Measurements from ENCODE around the gene DUSP15. TPM values are rescaled to one million over a fixed set of nuclear protein-coding genes. Genes with fewer than 3 reads are reported as not detected.

The DUSP15 gene
- total RNA-seq, 4 donors from 2014 or later: 0.49 to 1.2 TPM; not detected in 2

DNA sequence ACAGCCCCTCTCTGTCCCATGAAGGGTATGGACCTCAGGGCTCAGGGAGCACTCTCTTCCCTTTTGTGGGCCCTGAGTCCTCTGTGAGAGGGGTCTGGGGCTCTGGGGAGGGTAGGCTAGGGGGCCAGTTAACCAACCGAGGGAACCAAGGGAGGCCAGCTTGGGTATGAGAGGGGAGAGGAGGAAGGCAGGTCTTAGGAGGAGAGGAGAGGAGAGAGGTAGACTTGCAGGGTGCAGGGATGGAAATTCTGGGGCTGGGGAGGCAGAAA, 720 bp downstream of the DUSP15 start:
- TF ChIP-seq, protein P1, sequence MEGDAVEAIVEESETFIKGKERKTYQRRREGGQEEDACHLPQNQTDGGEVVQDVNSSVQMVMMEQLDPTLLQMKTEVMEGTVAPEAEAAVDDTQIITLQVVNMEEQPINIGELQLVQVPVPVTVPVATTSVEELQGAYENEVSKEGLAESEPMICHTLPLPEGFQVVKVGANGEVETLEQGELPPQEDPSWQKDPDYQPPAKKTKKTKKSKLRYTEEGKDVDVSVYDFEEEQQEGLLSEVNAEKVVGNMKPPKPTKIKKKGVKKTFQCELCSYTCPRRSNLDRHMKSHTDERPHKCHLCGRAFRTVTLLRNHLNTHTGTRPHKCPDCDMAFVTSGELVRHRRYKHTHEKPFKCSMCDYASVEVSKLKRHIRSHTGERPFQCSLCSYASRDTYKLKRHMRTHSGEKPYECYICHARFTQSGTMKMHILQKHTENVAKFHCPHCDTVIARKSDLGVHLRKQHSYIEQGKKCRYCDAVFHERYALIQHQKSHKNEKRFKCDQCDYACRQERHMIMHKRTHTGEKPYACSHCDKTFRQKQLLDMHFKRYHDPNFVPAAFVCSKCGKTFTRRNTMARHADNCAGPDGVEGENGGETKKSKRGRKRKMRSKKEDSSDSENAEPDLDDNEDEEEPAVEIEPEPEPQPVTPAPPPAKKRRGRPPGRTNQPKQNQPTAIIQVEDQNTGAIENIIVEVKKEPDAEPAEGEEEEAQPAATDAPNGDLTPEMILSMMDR (IDR thresholded peaks at IDR 0.05; ENCODE audit: low read depth): no peak

DNA sequence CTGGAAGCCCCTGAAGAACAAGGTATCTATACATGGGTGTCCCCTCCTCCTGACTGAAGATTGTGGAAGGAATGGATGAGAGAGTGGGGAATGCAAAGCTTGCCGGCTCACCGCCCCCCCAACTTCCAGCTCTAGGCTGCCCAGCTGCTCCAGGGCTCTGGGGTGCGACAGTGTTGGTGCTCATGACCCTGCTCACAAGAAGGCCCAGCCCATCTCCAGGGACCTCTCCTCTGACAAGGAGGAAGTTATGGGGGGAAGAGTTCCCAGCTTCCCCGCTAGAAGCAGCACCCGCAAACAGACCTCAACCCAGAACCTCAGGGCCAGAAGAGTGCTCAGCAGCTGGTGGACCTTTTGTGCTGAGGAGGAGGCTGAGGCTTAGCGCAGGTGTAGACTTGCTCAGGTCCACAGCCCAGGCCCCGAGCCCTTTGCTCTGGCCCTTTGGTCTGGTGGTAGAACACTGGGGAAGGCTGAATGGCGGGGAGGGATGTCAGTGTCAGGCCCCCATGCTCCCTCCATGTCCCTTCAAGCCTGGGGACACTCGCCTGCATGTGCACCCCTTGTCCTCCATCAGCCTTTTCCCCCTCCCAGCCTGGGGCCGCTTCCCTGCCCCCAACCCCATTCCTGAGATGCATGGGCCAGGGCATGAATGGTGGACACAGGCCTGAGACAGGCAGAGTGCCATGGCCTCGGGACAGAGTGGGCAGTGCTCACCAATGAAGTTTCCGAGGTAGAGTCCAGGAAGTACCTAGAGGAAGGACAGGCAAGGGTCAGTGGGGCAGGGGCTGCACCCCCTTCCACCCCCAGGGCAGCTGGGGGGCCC, 1.3 kb downstream of the DUSP15 start:
- TF ChIP-seq, protein P1 (IDR thresholded peaks at IDR 0.05; ENCODE audit: low read depth): no peak

GRCh38 chr20:31866221-31866620, 4.1 kb downstream of the DUSP15 start:
- TF ChIP-seq, protein P1 (IDR thresholded peaks at IDR 0.05; ENCODE audit: low read depth): no peak

GRCh38 chr20:31864521-31865400, 5.6 kb downstream of the DUSP15 start:
- TF ChIP-seq, protein P1 (IDR thresholded peaks at IDR 0.05; ENCODE audit: low read depth): no peak

DNA sequence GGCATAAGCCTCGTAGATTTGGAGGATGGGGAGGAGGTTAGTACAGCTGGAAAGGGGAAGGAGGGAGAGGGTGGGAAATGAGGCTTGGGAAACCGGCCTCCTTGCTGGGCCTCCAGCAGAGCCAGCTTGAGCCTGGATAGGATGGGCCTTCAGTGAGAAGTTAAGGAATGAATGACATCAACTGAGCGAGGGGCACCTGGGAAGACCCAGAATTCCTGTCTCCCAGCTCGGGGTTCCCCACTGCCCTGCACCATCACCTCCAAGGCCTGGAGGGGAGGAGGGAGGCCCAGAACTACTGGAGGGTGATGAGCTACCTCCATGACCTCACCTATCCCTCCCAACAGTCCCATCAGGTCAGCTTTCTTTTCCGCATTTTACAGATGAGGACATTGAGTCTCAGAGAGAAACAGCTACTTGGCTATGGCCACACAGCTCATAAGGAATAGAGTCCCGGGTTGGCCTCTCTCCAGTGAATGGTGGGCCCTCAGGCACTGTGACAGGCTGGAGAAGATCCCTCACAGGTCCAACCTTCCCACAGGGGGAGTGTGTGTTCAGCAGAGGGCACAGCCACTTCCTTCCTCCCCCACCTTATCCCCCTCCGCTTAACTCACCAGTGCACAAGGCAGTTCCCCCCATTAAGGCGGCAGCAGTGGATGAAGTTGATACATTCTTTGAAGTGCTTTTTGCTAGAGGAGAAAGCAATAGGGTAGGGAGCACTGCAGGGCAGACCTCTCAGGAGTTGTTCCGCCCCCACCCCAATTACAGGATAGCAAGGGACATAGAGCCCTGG, 6.8 kb downstream of the DUSP15 start:
- TF ChIP-seq, protein P1 (IDR thresholded peaks at IDR 0.05; ENCODE audit: low read depth): no peak

- TF ChIP-seq, protein P1 (IDR thresholded peaks at IDR 0.05; ENCODE audit: low read depth): no peak
These were observed 7.8 kb downstream of the DUSP15 start for GRCh38 chr20:31862506-31862905.

DNA sequence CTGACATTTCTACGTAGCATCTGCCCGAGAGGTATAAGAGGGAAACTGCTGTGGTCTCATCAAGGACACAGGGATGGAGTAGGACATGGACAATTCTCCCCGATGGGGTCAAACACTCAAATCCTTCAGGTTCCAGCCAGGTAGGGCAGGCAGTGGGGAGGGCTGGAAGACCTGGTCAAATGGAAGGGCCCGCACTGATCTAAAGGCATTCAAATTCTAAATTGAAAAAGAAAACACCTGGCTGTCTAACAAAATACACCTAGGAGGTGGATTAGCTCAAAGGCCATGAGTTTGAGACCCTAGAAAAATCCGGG, 8.2 kb downstream of the DUSP15 start:
- TF ChIP-seq, protein P1 (IDR thresholded peaks at IDR 0.05; ENCODE audit: low read depth): no peak
